HCT116 (cell line): ENCODE data around the gene ELAVL2. TPM values are rescaled to one million over a fixed set of nuclear protein-coding genes. Genes with fewer than 3 reads are reported as not detected.

ENCODE experiments used
- ATAC-seq: fragments of 200-7000 bp; cut with Tn5 transposase; 2 replicates; pipeline ENCODE4 v1.9.1; 2020; ENCODE audit warnings: mild to moderate bottlenecking, moderate library complexity
- BruUV-seq: library from RNA; stranded (reverse); fragments of 400-500 nt; replicated peaks from 2 replicates; lab custom pipeline; 2021; lab: Mats Ljungman, UMichigan
- CTCF ChIA-PET: fragments of 300-600 bp; sonication (Branson Sonifier 250); formaldehyde crosslinking; loops from one replicate; lab custom pipeline; 2021; ENCODE audit warnings: antibody characterized with exemption; lab: Charles Lee
- POLR2A ChIA-PET: fragments of 300-600, 350-600 bp; sonication (Branson Sonifier 250); formaldehyde crosslinking; loops from one replicate; lab custom pipeline; 2021; ENCODE audit warnings: antibody characterized with exemption; lab: Charles Lee
- RAD21 ChIA-PET, 2 experiments: fragments of 300-600 bp; sonication (Branson Sonifier 250); formaldehyde crosslinking; loops; one replicate each; lab custom pipeline; 2023; ENCODE audit warnings: low total read pairs in 2 of 2; ENCODE audit not compliant: uncharacterized antibody in 2 of 2, unreplicated experiment in 2 of 2, low non-redundant PET in 1 of 2; lab: Charles Lee
- DNase-seq: peaks from one replicate; pipeline ENCODE4 v3.0.0-alpha.2; 2010; ENCODE audit warnings: low read depth, low spot score
- H2AFZ ChIP-seq: fragments of 200-600 bp; shearing (Covaris generic), sonication (generic); 2 replicates; pipeline ENCODE4 v1.6.1; 2017; ENCODE audit warnings: low read depth, mixed run types, mixed read lengths, antibody characterized with exemption, low read length; ENCODE audit not compliant: poor library complexity, severe bottlenecking
- H3K27ac ChIP-seq: 2 replicates; pipeline ENCODE4 v1.5.1; 2012; ENCODE audit warnings: low read depth, low read length
- H3K27me3 ChIP-seq: fragments of 200-600 bp; sonication (generic); 2 replicates; pipeline ENCODE4 v1.6.1; 2016; ENCODE audit warnings: mixed run types, low read length, mixed read lengths; ENCODE audit not compliant: insufficient read depth
- H3K36me3 ChIP-seq, 2 experiments: fragments of 200-500 bp in 1 of 2; fragments of 200-600 bp in 1 of 2; sonication (Bioruptor generic) in 1 of 2; sonication (generic) in 1 of 2; 2 replicates each; pipeline versions ENCODE4 v1.5.1 to v1.6.1; 2014 to 2016; ENCODE audit warnings: low read length in 2 of 2, inconsistent platforms in 1 of 2, mixed read lengths in 1 of 2, mixed run types in 1 of 2; ENCODE audit not compliant: insufficient read depth in 2 of 2, control insufficient read depth in 1 of 2
- H3K4me1 ChIP-seq, 2 experiments: fragments of 200-600 bp in 1 of 2; sonication (generic) in 1 of 2; 2 replicates each; pipeline versions ENCODE4 v1.5.1 to v1.6.1; 2012 to 2017; ENCODE audit warnings: low read length in 2 of 2, inconsistent platforms in 1 of 2, mild to moderate bottlenecking in 1 of 2, mixed read lengths in 1 of 2, mixed run types in 1 of 2, moderate library complexity in 1 of 2; ENCODE audit not compliant: insufficient read depth in 2 of 2, control insufficient read depth in 1 of 2
- H3K4me2 ChIP-seq: fragments of 200-600 bp; sonication (generic); 2 replicates; pipeline ENCODE4 v1.6.1; 2017; ENCODE audit warnings: mixed run types, low read length, mixed read lengths
- H3K4me3 ChIP-seq, 2 experiments: fragments of 200-600 bp in 1 of 2; sonication (generic) in 1 of 2; replicated peaks in 1 of 2; 2 replicates each; pipeline ENCODE4 v1.5.1; 2011 to 2016; ENCODE audit warnings: low read length in 2 of 2, control low read depth in 1 of 2, low read depth in 1 of 2, mild to moderate bottlenecking in 1 of 2, mixed read lengths in 1 of 2, mixed run types in 1 of 2
- H3K79me2 ChIP-seq: fragments of 200-600 bp; sonication (generic); 2 replicates; pipeline ENCODE4 v1.6.1; 2017; ENCODE audit warnings: mild to moderate bottlenecking, mixed run types, low read length, moderate library complexity, mixed read lengths; ENCODE audit not compliant: insufficient read depth
- H3K9ac ChIP-seq: fragments of 200-600 bp; sonication (generic); 2 replicates; pipeline ENCODE4 v1.6.1; 2016; ENCODE audit warnings: low read length, mixed read lengths
- H3K9me2 ChIP-seq: fragments of 200-600 bp; sonication (generic), shearing (Covaris generic); 2 replicates; pipeline ENCODE4 v1.6.1; 2017; ENCODE audit warnings: mixed run types, mild to moderate bottlenecking, moderate library complexity; ENCODE audit not compliant: insufficient read depth
- H3K9me3 ChIP-seq, 2 experiments: fragments of 200-500 bp in 1 of 2; fragments of 200-600 bp in 1 of 2; sonication (Bioruptor generic) in 1 of 2; sonication (generic) in 1 of 2; 2 replicates each; pipeline ENCODE4 v1.6.1; 2014 to 2017; ENCODE audit warnings: low read length in 2 of 2, mixed read lengths in 2 of 2, inconsistent platforms in 1 of 2, low read depth in 1 of 2, mild to moderate bottlenecking in 1 of 2, mixed run types in 1 of 2, moderate library complexity in 1 of 2; ENCODE audit not compliant: control insufficient read depth in 1 of 2, insufficient read depth in 1 of 2
- H4K20me1 ChIP-seq: fragments of 200-600 bp; sonication (generic), shearing (Covaris generic); 2 replicates; pipeline ENCODE4 v1.6.1; 2017; ENCODE audit warnings: mixed run types, mild to moderate bottlenecking, moderate library complexity; ENCODE audit not compliant: insufficient read depth
- ATF3 ChIP-seq: IDR thresholded peaks from 2 replicates; pipeline ENCODE4 v1.6.1; 2012
- CBX3 ChIP-seq: IDR thresholded peaks from 2 replicates; pipeline ENCODE4 v1.6.1; 2012; ENCODE audit warnings: low read depth
- CTCF ChIP-seq, 3 experiments: fragments of 200-600 bp in 1 of 3; sonication (generic) in 1 of 3; IDR thresholded peaks in 2 of 3; conservative IDR thresholded peaks in 1 of 3; 2 replicates each; pipeline ENCODE4 v1.5.1; 2012 to 2017; ENCODE audit warnings: low read depth in 2 of 3, low read length in 2 of 3, antibody characterized with exemption in 1 of 3, borderline replicate concordance in 1 of 3, control low read depth in 1 of 3, mild to moderate bottlenecking in 1 of 3, mixed read lengths in 1 of 3, mixed run types in 1 of 3, moderate library complexity in 1 of 3; ENCODE audit not compliant: insufficient read depth in 1 of 3
- ELF1 ChIP-seq: IDR thresholded peaks from 2 replicates; pipeline ENCODE4 v1.6.1; 2012; ENCODE audit warnings: low read depth, borderline replicate concordance
- EZH2phosphoT487 ChIP-seq: fragments of 200-600 bp; IDR thresholded peaks from 2 replicates; pipeline ENCODE4 v1.6.1; 2018; ENCODE audit warnings: antibody characterized with exemption, borderline replicate concordance
- JUND ChIP-seq: IDR thresholded peaks from 2 replicates; pipeline ENCODE4 v1.6.1; 2012
- POLR2A ChIP-seq: IDR thresholded peaks from 2 replicates; pipeline ENCODE4 v1.7.0; 2011; ENCODE audit warnings: borderline replicate concordance; ENCODE audit not compliant: insufficient read depth, insufficient read length; ENCODE audit errors: extremely low read depth
- POLR2AphosphoS5 ChIP-seq: IDR thresholded peaks from 2 replicates; pipeline ENCODE4 v1.6.1; 2011; ENCODE audit warnings: mild to moderate bottlenecking, low read depth, low read length, moderate library complexity
- RAD21 ChIP-seq: IDR thresholded peaks from 2 replicates; pipeline ENCODE4 v1.6.1; 2012; ENCODE audit warnings: low read depth, mild to moderate bottlenecking
- REST ChIP-seq: IDR thresholded peaks from 2 replicates; pipeline ENCODE4 v1.6.1; 2012; ENCODE audit warnings: low read depth
- SIN3A ChIP-seq: IDR thresholded peaks from 2 replicates; pipeline ENCODE4 v1.6.1; 2012; ENCODE audit warnings: low read depth
- SRF ChIP-seq: IDR thresholded peaks from 2 replicates; pipeline ENCODE4 v1.6.1; 2012; ENCODE audit warnings: low read depth
- TCF7L2 ChIP-seq: IDR thresholded peaks from 2 replicates; pipeline ENCODE4 v1.7.0; 2011; ENCODE audit warnings: borderline replicate concordance, inconsistent platforms; ENCODE audit not compliant: insufficient read depth, insufficient read length; ENCODE audit errors: extremely low read depth
- YY1 ChIP-seq: IDR thresholded peaks from 2 replicates; pipeline ENCODE4 v1.6.1; 2011; ENCODE audit warnings: low read length, low read depth, moderate library complexity, mild to moderate bottlenecking; ENCODE audit not compliant: insufficient replicate concordance; ENCODE audit errors: extremely low read depth
- ZFX ChIP-seq: fragments of 450-650 bp; IDR thresholded peaks from 2 replicates; pipeline ENCODE4 v1.6.1; 2017
- ZNF274 ChIP-seq: fragments of 200-500 bp; sonication (Bioruptor generic); IDR thresholded peaks from 2 replicates; pipeline ENCODE4 v1.6.1; 2014; ENCODE audit warnings: mild to moderate bottlenecking, low read depth, low read length, inconsistent platforms
- intact Hi-C: fragments of 100-400 bp; cut with micrococcal nuclease; formaldehyde crosslinking; loops from 2 replicates; pipeline ENCODE4 v1.10.0; 2022
- total RNA-seq: library from RNA; stranded (reverse); gene quantifications from one replicate; pipeline ENCODE4 v1.2.1, GENCODE V29; 2021; ENCODE audit not compliant: unreplicated experiment

ELAVL2 gene
- total RNA-seq, 1 experiment from 2014 or later, result not detected

GRCh38 chr9:23822261-23823169 is 3.5 kb downstream of the ELAVL2 start:
- BruUV-seq, result no TSS peak
- no peaks in the 10 kb centered on the region for H3K4me1 ChIP-seq
- intact Hi-C loops, result no loop called here
- ATAC-seq, result no peak
- POLR2A ChIA-PET, result no interaction called here
- H3K4me2 ChIP-seq, result no peak overlapping the region
- no peak overlapping the region for H3K4me3 ChIP-seq
- no peaks in the 10 kb centered on the region for H3K27me3 ChIP-seq
- TF ChIP-seq EZH2phosphoT487 (no peak), JUND (no peak), TCF7L2 (no peak), YY1 (no peak), ATF3 (no peak), SIN3A (no peak), ZNF274 (no peak), CBX3 (no peak), CTCF (IDR thresholded peaks at IDR 0.05 in 2 of 3, conservative IDR thresholded peaks at IDR 0.05 in 1 of 3; ENCODE audit: borderline replicate concordance in 1 of 3, insufficient read depth in 1 of 3, low read depth in 2 of 3, low read length in 2 of 3) (no peak), ELF1 (no peak), SRF (no peak), ZFX (no peak), POLR2AphosphoS5 (no peak), POLR2A (no peak), RAD21 (no peak), REST (no peak)
- TF ChIP-seq, all 23 proteins: peak for 0
- no peak for DNase-seq
- Histone ChIP-seq H3K9me2 (no peaks in the 10 kb centered on the region), H3K9ac (no peak overlapping the region), H3K27ac (no peak overlapping the region), H4K20me1 (no peaks in the 10 kb centered on the region), H3K9me3 (peaks cover 0 to 10% of the 10 kb centered on the region in 2 experiments; a peak in 2 of 4 replicates), H2AFZ (no peak overlapping the region), H3K36me3 (no peaks in the 10 kb centered on the region; a peak in 1 of 4 replicates), H3K79me2 (no peaks in the 10 kb centered on the region)
- CTCF ChIA-PET, result no interaction called here
- RAD21 ChIA-PET, result no interaction called here
